ENCODE data around the gene STK24. TPM values are rescaled to one million over a fixed set of nuclear protein-coding genes. Genes with fewer than 3 reads are reported as not detected.

STK24 gene
- total RNA-seq, 2 experiments from 2014 or later: 60.4 to 88.7 TPM

GRCh38 chr13:98581971-98582702 lies 5.2 kb upstream of the STK24 start:
- Histone ChIP-seq H3K79me2 (ENCODE audit: insufficient read depth, low read depth, low read length) (no peaks in the 10 kb centered on the region), H3K27ac (ENCODE audit: low read depth, low read length, poor library complexity, severe bottlenecking) (no peak overlapping the region), H3K9me2 (ENCODE audit: insufficient read depth, low read length) (no peaks in the 10 kb centered on the region), H2AFZ (ENCODE audit: low read length) (no peak overlapping the region), H3K4me2 (ENCODE audit: low read length) (no peak overlapping the region), H4K20me1 (ENCODE audit: insufficient read depth, low read length) (no peaks in the 10 kb centered on the region), H3K4me3 (ENCODE audit: low read depth, low read length, poor library complexity, severe bottlenecking) (no peak overlapping the region), H3K36me3 (ENCODE audit: insufficient read depth, low read length) (no peaks in the 10 kb centered on the region), H3K9me3 (ENCODE audit: low read length) (no peaks in the 10 kb centered on the region), H3K4me1 (ENCODE audit: insufficient read depth, low read length, poor library complexity, severe bottlenecking) (peaks cover 9% of the 10 kb centered on the region)
- BruUV-seq (replicated peaks): no TSS peak
- intact Hi-C loops (cut with micrococcal nuclease; ENCODE audit: unreplicated experiment): no loop called here
- DNase-seq (ENCODE audit: low spot score): no peak
- TF ChIP-seq CTCF (conservative IDR thresholded peaks at IDR 0.05; ENCODE audit: low read length) (no peak), EZH2phosphoT487 (IDR thresholded peaks at IDR 0.05; ENCODE audit: borderline replicate concordance, low read depth, low read length) (no peak)
- ChIA-PET CTCF (ENCODE audit: unreplicated experiment) (interaction anchor here (1.3 kb wide), 1 partner anchor 94 kb away, joined by 3 read pairs; no protein-coding TSS in a partner anchor), POLR2A (interaction anchor here (1.0 kb wide), 1 partner anchor 24 kb away, joined by 3 read pairs; no protein-coding TSS in a partner anchor)

- Histone ChIP-seq H4K20me1 (ENCODE audit: insufficient read depth, low read length) (no peaks in the 10 kb centered on the region), H3K27ac (ENCODE audit: low read depth, low read length, poor library complexity, severe bottlenecking) (no peak overlapping the region), H3K4me3 (ENCODE audit: low read depth, low read length, poor library complexity, severe bottlenecking) (no peak overlapping the region), H2AFZ (ENCODE audit: low read length) (no peak overlapping the region), H3K9me3 (ENCODE audit: low read length) (no peaks in the 10 kb centered on the region), H3K9me2 (ENCODE audit: insufficient read depth, low read length) (no peaks in the 10 kb centered on the region), H3K4me2 (ENCODE audit: low read length) (no peak overlapping the region), H3K4me1 (ENCODE audit: insufficient read depth, low read length, poor library complexity, severe bottlenecking) (peaks cover 9% of the 10 kb centered on the region), H3K79me2 (ENCODE audit: insufficient read depth, low read depth, low read length) (peaks cover under 1% of the 10 kb centered on the region; the same call in 1 of the 2 replicates), H3K36me3 (ENCODE audit: insufficient read depth, low read length) (no peaks in the 10 kb centered on the region)
- ChIA-PET CTCF (ENCODE audit: unreplicated experiment) (no interaction called here), POLR2A (interaction anchor here (0.5 kb wide), 1 partner anchor 631 kb away, joined by 3 read pairs; no protein-coding TSS in a partner anchor)
- DNase-seq (ENCODE audit: low spot score): no peak
- no TSS peak for BruUV-seq (replicated peaks)
- TF ChIP-seq EZH2phosphoT487 (IDR thresholded peaks at IDR 0.05; ENCODE audit: borderline replicate concordance, low read depth, low read length) (no peak), CTCF (conservative IDR thresholded peaks at IDR 0.05; ENCODE audit: low read length) (no peak)
- intact Hi-C loops (cut with micrococcal nuclease; ENCODE audit: unreplicated experiment): no loop called here
Observed at GRCh38 chr13:98581381-98581780, 4.5 kb upstream of the STK24 start.

GRCh38 chr13:98580420-98580819 lies 3.5 kb upstream of the STK24 start:
- H4K20me1 ChIP-seq (ENCODE audit: insufficient read depth, low read length): no peaks in the 10 kb centered on the region
- no peaks in the 10 kb centered on the region for H3K9me3 ChIP-seq (ENCODE audit: low read length)
- intact Hi-C loops (cut with micrococcal nuclease; ENCODE audit: unreplicated experiment): no loop called here
- CTCF ChIA-PET (ENCODE audit: unreplicated experiment): no interaction called here
- no peaks in the 10 kb centered on the region for H3K36me3 ChIP-seq (ENCODE audit: insufficient read depth, low read length)
- TF ChIP-seq EZH2phosphoT487 (IDR thresholded peaks at IDR 0.05; ENCODE audit: borderline replicate concordance, low read depth, low read length) (no peak), CTCF (conservative IDR thresholded peaks at IDR 0.05; ENCODE audit: low read length) (no peak)
- peaks cover 9% of the 10 kb centered on the region for H3K4me1 ChIP-seq (ENCODE audit: insufficient read depth, low read length, poor library complexity, severe bottlenecking)
- no peaks in the 10 kb centered on the region for H3K9me2 ChIP-seq (ENCODE audit: insufficient read depth, low read length)
- DNase-seq (ENCODE audit: low spot score): no peak
- no TSS peak for BruUV-seq (replicated peaks)
- no peak overlapping the region for H3K4me3 ChIP-seq (ENCODE audit: low read depth, low read length, poor library complexity, severe bottlenecking)
- peaks cover 10% of the 10 kb centered on the region for H3K79me2 ChIP-seq (ENCODE audit: insufficient read depth, low read depth, low read length)
- no peak overlapping the region for H3K27ac ChIP-seq (ENCODE audit: low read depth, low read length, poor library complexity, severe bottlenecking)
- H3K4me2 ChIP-seq (ENCODE audit: low read length): no peak overlapping the region
- H2AFZ ChIP-seq (ENCODE audit: low read length): no peak overlapping the region
- POLR2A ChIA-PET: no interaction called here

Measured in OCI-LY7 (cell line).